ENCODE data around the gene CHPT1.

- TF ChIP-seq EZH2 (IDR thresholded peaks at IDR 0.05): no peak
- TF ChIP-seq, protein P1, sequence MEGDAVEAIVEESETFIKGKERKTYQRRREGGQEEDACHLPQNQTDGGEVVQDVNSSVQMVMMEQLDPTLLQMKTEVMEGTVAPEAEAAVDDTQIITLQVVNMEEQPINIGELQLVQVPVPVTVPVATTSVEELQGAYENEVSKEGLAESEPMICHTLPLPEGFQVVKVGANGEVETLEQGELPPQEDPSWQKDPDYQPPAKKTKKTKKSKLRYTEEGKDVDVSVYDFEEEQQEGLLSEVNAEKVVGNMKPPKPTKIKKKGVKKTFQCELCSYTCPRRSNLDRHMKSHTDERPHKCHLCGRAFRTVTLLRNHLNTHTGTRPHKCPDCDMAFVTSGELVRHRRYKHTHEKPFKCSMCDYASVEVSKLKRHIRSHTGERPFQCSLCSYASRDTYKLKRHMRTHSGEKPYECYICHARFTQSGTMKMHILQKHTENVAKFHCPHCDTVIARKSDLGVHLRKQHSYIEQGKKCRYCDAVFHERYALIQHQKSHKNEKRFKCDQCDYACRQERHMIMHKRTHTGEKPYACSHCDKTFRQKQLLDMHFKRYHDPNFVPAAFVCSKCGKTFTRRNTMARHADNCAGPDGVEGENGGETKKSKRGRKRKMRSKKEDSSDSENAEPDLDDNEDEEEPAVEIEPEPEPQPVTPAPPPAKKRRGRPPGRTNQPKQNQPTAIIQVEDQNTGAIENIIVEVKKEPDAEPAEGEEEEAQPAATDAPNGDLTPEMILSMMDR (IDR thresholded peaks at IDR 0.05): no peak
These were observed 9.8 kb downstream of the CHPT1 start for GRCh38 chr12:101707131-101707782.
